D721Med (cell line): ENCODE results near the gene FAM98C.

ENCODE experiments used
- DNase-seq: peaks from one replicate; pipeline ENCODE4 v3.0.0; 2011; ENCODE audit warnings: low spot score; ENCODE audit not compliant: insufficient read length
- FAIRE-seq: peaks from 2 replicates; lab custom pipeline; 2011; peaks lifted over from hg19 to GRCh38; lab: Jason Lieb, UNC
- TF ChIP-seq, protein P1 (sequence below): IDR thresholded peaks from 2 replicates; pipeline ENCODE4 v1.5.1; 2012; ENCODE audit warnings: mild to moderate bottlenecking, control low read depth; ENCODE audit not compliant: insufficient read depth; ENCODE audit errors: missing control alignments

FAM98C gene

DNA sequence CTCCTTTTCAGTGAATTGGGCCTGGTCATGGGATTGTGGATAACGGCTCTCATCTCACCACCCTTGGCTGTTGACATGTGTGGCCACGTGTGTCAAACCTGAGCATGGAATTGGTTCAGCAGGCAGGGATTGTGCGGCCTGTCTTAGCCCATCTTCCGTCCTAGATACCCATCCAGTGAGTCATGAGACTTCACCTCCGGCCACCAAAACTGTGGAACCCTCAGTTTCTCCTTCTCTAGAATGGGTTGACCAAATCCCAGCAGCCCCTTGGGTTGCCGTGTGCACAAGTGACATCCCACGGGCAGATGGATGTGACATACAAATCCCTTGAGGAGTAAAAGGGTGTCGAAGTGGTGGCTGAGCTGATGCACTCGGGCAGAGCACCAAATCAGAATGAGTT lies 21.8 kb upstream of the FAM98C start:
- FAIRE-seq (no peak), DNase-seq (no peak)
- TF ChIP-seq, protein P1, sequence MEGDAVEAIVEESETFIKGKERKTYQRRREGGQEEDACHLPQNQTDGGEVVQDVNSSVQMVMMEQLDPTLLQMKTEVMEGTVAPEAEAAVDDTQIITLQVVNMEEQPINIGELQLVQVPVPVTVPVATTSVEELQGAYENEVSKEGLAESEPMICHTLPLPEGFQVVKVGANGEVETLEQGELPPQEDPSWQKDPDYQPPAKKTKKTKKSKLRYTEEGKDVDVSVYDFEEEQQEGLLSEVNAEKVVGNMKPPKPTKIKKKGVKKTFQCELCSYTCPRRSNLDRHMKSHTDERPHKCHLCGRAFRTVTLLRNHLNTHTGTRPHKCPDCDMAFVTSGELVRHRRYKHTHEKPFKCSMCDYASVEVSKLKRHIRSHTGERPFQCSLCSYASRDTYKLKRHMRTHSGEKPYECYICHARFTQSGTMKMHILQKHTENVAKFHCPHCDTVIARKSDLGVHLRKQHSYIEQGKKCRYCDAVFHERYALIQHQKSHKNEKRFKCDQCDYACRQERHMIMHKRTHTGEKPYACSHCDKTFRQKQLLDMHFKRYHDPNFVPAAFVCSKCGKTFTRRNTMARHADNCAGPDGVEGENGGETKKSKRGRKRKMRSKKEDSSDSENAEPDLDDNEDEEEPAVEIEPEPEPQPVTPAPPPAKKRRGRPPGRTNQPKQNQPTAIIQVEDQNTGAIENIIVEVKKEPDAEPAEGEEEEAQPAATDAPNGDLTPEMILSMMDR: no peak

DNA sequence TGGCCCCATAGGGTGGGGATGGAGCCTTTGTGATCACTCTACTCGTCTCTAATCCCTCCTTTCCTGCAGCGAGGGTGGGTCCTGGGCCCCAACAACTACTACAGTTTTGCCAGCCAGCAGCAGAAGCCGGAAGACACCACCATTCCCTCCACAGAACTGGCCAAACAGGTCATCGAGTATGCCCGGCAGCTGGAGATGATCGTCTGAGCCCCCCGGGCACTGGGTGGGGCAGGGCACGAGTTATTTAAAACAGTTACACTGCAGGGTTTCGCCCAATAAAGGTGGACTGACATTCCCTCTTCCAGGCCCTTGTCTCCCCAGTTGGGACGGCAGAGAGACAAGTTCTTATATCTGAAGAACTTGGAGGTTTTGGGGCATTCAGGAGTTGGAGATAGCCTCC lies 19.7 kb upstream of the FAM98C start:
- DNase-seq (no peak), FAIRE-seq (no peak)
- TF ChIP-seq, protein P1: no peak

DNA sequence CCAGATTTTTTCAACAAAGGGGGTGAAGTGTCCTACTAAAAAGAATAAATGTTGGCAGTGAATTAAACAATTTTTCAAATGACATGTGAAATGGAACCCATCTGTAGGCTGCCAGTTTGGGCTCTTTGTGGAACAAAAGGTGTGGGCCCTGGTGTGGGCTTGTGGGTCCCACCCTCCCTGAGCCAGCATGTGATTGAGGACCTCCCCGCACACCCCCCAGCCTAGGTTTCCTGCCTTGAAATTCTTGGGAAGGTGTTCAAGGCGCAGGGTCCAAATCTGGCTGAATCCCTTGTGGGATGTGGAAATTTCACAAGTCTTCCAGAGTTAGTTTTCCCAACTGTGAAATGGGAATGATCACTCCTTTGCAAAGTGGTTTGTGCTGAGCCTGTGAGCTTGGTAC lies 19.1 kb upstream of the FAM98C start:
- DNase-seq (no peak), FAIRE-seq (no peak)
- TF ChIP-seq, protein P1: no peak

DNA sequence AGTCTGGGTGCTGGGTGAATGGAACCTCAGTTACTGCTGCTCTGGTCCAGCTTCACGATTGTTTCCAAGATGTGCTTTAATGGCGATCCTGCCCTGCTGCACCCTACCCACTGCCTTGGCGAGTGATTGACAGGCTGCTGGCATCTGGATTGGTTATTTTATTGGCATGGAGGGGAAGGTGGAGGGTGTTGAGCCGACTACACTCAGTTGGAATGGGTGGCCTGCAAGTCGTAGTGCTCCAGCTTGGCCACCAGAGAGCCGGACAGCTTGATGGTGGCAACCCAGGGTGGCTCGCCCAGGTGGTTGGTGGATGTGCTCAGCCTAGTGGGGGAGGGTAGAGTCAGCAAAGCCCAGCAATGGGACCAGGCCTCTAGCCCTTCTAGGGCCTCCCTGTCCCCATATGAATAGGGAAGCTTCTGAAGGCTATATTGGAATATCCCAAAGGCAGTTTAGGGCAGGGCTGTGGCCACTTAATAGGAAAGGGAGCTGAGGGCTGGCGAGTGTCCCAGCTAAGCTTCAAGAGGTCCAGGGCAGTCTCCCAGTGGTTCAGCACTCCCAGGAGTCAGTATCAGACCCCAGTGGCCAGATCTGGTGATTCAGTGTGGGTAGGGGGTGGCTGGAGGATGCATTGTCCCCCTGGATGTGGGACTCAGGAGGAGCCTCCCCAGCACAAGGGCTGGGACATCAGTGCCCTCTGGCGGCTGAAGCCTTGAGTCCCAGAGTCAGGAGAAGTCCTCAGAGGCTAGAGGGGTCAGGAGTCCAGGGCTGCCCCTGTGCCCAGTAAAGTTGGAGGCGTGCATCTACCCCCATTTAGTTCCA lies 18.5 kb upstream of the FAM98C start:
- TF ChIP-seq, protein P1: no peak
- FAIRE-seq (no peak), DNase-seq (no peak)

DNA sequence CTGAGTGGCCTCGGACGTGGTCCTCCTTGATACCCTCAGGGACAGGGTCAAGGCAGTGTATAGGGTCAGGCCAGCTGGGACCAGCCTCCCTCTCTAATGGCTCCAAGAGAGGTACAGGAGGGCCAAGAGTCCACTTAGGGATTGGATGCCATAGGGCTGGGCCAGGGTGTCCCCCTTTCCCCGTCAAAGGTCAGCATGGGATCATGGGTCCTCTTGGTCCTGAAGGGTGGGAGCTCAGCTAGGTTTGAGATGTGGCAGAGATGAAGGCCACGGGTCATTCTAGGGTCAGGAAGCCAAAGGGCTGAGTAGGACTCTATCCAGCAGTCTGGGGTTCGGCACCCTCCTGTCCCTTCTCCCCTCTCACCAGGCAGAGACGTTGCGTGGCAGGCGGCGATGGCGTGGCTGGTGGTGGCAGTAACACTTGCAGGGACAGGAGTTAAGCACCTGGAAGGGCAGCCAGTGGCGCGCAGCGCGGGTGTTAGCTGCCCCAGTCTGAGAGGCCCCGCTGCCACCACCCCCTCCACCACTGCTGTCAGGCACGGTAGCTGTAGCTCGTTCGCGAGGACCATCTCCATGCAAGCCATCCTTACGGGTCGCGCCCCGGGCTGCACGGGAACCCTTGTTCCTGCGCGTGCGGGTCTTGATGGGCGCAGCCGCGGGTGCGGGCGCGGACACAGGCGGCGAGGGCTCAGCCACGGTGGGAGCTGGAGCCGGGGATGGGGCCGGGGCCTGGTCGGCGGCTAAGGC lies 17.7 kb upstream of the FAM98C start:
- FAIRE-seq (no peak), DNase-seq (no peak)
- TF ChIP-seq, protein P1: no peak

DNA sequence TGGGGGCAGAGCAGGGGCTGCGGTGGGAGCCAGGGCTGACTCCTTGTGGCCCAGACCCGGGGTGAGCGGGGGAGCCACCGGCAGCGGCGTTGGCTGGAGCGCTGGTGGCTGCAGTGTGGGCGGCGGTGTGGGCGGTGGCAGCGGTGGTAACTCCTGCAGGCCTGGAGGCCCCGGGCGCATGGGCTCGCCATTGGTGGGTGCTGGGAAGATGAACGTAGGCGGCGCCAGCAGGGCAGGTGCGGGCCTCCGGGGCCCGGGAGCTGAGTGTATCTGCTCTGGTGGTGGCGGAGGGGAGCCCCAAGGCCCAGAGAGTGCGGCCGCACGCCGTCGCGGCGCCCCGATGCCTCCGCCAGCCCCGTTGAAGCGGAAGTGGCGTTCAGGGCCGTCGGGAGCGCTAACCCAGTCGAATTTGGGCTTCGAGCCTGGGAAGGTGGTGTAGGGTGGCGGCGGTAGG lies 17.1 kb upstream of the FAM98C start:
- DNase-seq (no peak), FAIRE-seq (no peak)

More for the DNA sequence above, 17.1 kb upstream of the FAM98C start:
- TF ChIP-seq, protein P1: no peak
